ENCODE measurements around the gene RIN1.
"Not testable (repeated sequence)": the region's sequence is repeated elsewhere in the genome, so short reads cannot be mapped to it uniquely, and the experiment has no call there.

Gene RIN1

GRCh38 chr11:66336234-66337102, at the start of gene RIN1:
Gene RIN1 (minus strand): TSS chr11:66336434. CDS start chr11:66336402, 32 bp downstream.
- DNase-seq = peak; percentile 67

DNA sequence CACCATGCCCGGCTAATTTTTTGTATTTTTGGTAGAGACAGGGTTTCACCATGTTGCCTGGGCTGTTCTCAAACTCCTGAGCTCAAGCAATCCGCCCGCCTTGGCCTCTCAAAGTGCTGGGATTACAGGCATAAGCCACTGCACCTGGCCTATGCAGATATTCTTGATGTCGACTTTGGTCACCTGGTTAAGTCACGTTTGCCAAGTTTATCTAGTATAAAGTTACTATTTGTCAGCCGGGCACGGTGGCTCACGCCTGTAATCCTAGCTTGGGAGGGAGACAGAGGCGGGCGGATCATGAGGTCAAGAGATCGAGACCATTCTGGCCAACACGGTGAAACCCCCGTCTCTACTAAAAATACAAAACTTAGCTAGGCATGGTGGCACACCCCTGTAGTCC, 48.1 kb upstream of the RIN1 start:
- DNase-seq = not testable (repeated sequence)

- not testable (repeated sequence) for DNase-seq
These were observed 44.0 kb upstream of the RIN1 start for GRCh38 chr11:66380264-66380663.

GRCh38 chr11:66373690-66374287, 37.6 kb upstream of the RIN1 start:
- DNase-seq = not testable (repeated sequence)

DNA sequence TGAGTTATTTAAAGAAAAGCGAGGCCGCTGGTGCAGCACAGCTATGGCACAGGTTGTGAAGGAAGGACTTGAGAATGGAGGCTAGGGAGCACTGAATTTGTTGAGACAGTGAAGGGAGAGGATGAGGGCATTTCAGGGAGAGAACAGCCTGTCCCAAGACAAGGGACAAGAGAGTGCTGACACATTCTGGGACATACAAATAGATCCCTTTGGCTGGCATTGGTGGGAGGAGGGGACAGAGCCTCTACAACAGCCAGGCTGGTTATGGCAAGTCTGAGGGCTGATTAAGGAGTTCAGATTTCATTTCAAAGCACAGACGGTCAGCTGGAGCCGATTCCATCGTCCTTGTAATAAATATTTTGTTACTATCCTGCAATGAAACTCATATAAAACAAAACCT, 37.0 kb upstream of the RIN1 start:
- DNase-seq = no peak

DNA sequence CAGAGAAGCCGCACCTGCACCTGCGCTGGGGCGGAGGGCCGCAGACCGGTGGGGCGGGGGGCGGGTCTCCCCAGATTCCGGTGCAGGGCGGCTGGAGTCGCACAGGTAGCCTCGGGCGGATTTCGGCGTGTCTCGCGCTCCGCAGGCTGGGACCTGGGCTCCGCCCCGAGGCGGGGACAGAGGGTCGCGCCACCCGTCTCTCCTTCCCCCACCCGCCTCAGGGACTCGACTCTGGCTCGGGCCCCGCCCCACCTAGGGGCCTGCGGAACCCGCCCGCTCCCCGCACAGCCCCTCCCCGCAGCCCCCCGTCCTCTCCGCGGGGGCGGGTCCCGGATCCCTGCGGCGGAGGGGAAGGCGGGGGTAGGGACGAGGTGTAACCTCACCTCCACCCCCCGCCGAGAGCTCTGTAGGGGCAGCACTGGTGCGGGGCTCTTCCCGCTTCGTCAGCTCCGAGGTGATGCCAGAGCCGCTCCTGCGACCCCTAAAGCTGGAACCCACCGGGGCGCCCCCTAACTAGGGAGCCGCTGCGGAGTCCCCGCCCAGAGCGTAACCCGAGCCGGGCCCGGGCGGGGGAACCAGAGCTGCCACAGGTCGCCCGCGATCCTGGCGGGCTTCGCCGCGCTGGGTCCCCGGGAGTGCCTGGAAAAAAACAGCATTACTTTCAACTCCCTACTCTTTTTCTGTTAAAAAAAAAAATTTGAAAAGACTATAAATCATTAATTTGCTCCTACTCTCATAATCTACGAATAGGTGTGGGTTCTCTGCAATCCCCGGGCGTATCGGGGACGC, 35.6 kb upstream of the RIN1 start, which contains the start of gene SLC29A2:
TSS of gene SLC29A2 (minus strand) at position 134 of the 789 bp plus-strand sequence. CDS start 169 bp downstream, outside the sequence.
- DNase-seq = peak; percentile 94

DNA sequence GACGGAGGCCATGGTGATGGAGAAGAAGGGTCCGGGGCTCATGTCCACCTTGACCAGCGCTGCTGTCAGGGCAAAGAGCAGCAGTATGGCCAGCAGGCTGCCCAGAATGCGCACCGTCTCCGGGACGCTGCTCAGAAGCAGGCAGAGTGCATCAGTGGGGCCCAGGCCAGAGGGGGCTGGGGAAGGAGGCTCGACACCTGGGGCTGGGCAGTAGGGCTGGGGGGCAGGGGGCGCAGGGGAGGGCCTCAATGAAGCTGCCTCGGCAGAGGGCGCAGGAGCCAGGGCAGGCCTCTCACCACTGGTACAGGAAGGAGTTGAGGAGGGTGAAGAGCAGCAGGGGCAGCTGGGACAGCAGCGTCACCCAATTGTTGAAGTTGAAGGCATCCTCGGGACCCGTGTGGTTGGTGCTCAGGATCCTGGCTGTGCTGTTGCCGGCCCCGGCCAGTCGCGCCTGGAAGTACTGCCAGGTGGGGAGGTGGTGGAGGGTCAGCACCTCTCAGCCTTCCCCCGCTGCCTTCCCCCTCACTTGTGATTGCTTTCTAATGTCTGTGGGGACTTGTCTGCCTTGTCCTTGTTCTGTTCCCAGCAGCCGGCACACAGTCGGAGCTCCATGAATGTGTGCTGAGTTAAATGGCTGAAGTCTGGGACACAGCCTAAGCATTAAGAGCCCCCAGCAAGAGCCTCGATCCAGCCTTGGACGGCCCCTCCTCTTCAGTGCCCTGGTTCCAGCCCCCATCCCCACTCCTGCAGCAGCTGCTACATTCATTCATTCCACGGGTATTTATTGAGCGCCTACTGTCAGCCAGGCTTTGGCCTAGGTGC, 33.0 kb upstream of the RIN1 start:
- DNase-seq = no peak

DNA sequence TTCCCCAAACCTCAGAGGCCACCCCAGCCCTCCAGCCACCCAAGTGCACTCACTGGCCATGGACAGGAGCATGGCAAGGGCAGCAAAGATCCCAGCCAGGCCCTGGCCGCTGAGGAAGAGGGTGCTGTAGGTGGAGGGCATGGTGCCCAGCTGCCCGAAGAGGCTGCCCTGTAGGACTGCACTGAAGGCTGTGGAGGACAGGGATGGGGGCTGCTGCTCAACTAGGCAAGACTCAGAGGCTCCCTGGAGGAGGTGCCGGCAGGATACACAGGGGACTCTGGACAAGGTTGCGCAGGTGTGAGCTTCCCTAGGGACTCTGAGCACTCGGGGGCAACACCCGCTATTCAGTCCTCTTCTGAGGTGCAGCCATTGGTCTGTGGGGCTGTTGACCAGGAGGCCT, 32.2 kb upstream of the RIN1 start:
- no peak for DNase-seq

- no peak for DNase-seq
These were observed 31.5 kb upstream of the RIN1 start for GRCh38 chr11:66367561-66368312.

DNA sequence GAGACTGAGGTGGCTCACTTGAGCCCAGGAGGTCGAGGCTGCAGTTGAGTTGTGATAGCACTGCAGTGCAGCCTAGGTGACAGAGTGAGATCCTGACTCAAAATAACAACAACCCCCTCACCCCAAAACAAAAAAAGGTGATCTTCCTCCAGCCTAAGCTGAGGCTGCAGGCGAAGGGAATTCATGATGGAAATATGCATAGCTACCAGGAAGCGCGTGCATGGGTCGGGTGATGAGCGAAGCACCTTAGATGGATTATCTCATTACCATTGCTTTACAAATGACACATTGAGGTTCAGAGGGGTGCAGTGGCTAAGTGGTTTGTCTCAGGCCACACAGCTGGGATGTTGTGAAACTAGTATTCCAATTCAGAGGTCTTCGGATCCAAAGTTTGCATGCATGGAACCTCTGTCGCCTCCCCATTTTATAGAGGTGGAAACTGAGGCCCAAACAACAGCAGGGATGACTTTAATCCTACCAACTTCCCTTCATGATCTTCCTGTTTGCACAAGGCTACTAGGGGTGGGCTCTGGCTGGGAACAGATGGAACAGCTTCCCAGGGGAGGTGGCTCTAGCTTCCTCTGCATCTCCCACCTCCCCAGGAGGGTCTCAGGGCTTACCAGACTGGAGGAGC, 30.7 kb upstream of the RIN1 start:
- DNase-seq = no peak

DNA sequence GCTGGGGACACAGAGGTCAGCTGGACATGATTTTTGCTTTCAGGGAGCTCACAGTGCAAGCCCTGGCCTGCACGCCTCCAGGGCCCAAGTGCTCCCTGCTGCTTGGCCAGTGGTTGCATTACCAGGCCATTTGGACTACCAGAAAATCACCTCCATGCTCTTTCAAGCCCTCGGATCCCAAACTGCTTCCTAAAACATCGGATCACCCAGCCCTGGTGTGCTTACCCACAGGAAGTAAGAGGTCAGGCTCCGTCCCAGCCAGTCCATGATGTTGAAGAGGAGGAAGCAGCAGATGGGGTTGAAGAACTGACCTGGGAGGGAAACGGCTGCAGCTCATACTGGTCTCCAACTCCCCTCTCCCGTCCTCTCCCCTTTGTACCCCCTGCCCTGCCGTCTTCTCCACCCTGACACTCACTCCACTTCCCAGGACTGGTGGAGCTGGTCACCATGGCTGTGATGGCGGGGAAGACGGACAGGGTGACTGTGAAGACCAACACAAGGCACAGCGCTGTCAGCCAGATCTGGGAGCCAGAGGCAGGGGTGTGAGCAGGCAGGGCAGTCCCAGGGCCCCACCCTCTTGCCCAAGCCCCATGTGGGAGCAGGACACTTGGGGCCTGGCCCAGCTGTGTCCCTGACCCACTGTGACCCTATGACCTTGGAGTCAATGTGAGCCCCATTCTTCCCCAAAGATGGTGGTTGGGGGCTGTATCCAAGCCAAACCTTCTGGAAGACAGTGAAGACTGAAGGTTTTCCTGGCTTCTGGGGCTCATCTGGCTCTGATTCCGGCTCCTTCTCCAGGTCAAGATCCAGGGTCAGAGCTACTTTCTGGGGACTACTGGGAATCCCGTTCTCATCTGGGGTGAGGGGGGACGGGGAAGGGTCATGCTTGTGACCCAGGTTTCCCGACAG, 29.7 kb upstream of the RIN1 start:
- DNase-seq = no peak

- no peak for DNase-seq
These were observed 28.9 kb upstream of the RIN1 start for GRCh38 chr11:66365166-66365565.

GRCh38 chr11:66363805-66364535, 27.7 kb upstream of the RIN1 start:
- no peak for DNase-seq

DNA sequence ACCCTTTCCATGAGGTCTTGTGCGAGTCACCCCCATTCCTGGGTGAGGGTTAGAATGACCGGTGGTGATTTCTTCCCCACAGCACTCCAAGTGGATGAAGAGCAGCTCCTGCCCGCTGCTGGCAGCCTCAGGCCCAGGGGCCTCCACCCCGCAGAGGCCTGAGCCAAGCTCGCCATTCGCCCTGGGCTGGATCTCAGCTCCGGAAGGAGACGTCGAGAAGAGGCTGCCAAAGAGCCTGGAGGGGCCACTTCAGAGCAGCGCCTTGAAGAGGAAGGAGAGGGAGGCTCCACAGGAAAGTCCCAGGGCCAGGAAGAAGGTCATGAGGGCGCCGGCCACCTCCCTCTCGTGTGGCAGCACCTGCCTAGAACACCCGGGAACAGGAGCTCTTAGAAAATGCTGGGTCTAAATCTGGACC, 27.0 kb upstream of the RIN1 start:
- no peak for DNase-seq

DNA sequence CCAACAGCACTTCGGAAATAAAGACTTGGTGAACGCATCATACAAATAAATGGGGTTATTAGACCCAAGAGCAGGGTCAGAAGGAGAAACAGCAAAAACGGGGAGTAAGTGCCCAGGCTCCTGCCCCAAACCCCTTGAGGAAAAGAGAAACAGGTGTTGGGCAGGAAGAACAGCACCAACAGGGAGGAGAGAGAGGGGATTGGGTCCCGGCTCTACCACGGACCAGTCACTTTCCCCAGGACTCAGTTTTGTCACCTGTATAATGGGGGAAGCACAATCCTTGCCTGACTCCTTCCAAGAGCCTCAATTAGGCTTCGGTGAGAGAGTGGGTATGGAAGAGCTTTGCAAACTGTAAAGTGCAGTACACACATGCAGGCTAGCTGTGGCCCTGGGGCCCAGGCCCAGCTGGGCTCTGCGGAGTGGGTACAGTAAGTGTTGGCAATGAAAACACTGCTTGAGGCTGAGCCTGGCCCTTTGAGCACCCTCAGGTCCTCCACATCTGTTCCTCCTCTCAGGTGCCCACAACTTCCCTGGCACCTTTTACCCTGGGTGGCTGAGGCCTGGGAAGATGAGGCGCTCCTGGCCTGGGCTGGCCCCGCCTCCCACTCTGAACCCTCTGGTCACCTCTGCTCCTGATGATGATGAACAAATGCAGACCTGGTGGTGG, 26.4 kb upstream of the RIN1 start:
- no peak for DNase-seq

DNA sequence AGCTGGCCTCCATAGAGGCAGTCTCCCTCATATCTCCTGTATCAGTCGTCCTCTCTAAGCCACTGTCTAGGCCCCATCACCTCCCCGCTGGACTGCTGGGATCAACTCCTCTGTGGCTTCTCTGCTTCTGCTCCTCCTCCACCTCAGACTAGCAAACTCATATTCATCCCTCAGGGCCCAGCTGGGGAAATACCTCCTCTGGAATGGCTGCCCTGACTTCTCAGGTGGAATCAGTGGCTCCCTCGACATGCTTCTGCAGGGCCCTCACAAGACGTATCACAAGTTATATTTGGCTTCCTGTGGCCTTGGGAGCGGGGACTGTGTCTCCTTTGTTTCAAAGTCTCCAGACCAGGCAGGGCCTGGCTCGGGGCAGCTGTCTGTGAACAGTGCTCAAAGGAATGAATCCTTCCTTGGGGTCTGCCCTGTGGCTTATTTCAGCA, 25.3 kb upstream of the RIN1 start:
- DNase-seq = no peak

- no peak for DNase-seq
These were observed 24.3 kb upstream of the RIN1 start for GRCh38 chr11:66360406-66361073.

DNA sequence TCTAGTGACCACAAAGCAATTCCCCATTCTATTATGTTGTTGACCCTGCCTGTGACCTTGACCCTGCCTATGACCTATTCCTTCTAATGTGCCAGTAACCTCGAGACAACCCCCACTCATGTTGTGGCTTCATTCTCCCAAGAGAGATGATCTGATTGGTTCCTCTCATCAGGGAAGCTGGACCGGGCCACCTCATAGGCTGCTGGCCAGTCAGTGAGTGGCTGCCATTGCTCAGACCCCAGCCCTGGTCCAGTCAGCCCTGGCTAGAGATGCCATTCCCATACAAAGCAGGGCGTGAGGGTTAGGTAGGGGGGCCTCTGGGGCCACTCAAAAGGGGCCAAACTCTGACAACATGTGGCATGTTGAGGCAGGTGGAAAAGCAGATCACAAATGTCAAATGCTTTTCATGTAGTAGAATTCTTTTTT, 23.4 kb upstream of the RIN1 start:
- DNase-seq = no peak

Measured in COR-L47 (cell line).